H1 (cell line): ENCODE results near the gene TBC1D22B. TPM values are rescaled to one million over a fixed set of nuclear protein-coding genes. Genes with fewer than 3 reads are reported as not detected.

Experiments used
- CTCF ChIA-PET: fragments of 300-600 bp; sonication (Branson Sonifier 250); formaldehyde crosslinking; loops from one replicate; lab custom pipeline; 2021; ENCODE audit not compliant: partially characterized antibody; lab: Charles Lee
- POLR2A ChIA-PET: fragments of 300-600 bp; sonication (Branson Sonifier 250); formaldehyde crosslinking; loops from one replicate; lab custom pipeline; 2021; ENCODE audit warnings: inconsistent platforms; ENCODE audit not compliant: partially characterized antibody; lab: Charles Lee
- DNase-seq, 2 experiments: peaks; one replicate each; pipeline versions ENCODE4 v3.0.0 to v3.0.0-alpha.2; 2010 to 2022; ENCODE audit warnings: low spot score in 2 of 2, low read depth in 1 of 2, mixed read lengths in 1 of 2
- FAIRE-seq: peaks from 2 replicates; lab custom pipeline; 2011; peaks lifted over from hg19 to GRCh38; lab: Jason Lieb, UNC
- H2AFZ ChIP-seq: 2 replicates; pipeline ENCODE4 v1.8.1; 2012; ENCODE audit warnings: low read length, inconsistent platforms
- H2AK5ac ChIP-seq: 2 replicates; pipeline ENCODE4 v1.6.1; 2013; ENCODE audit warnings: low read depth, low read length
- H2BK120ac ChIP-seq: replicated peaks from 2 replicates; pipeline ENCODE3; 2013; ENCODE audit warnings: low read depth, low read length, inconsistent platforms
- H2BK12ac ChIP-seq: 2 replicates; pipeline ENCODE4 v1.6.1; 2013; ENCODE audit warnings: low read depth, low read length
- H2BK15ac ChIP-seq: 2 replicates; pipeline ENCODE4 v1.6.1; 2013; ENCODE audit warnings: low read length
- H2BK20ac ChIP-seq: 2 replicates; pipeline ENCODE4 v1.6.1; 2013; ENCODE audit warnings: low read length
- H2BK5ac ChIP-seq: 2 replicates; pipeline ENCODE4 v1.6.1; 2013; ENCODE audit warnings: low read depth, low read length
- H3K14ac ChIP-seq: 2 replicates; pipeline ENCODE4 v1.6.1; 2013; ENCODE audit warnings: inconsistent platforms; ENCODE audit not compliant: insufficient read length
- H3K18ac ChIP-seq: 2 replicates; pipeline ENCODE4 v1.6.1; 2013; ENCODE audit warnings: low read length; ENCODE audit errors: extremely low read depth
- H3K23ac ChIP-seq: 2 replicates; pipeline ENCODE4 v1.6.1; 2013; ENCODE audit warnings: inconsistent platforms; ENCODE audit not compliant: insufficient read length
- H3K23me2 ChIP-seq: 2 replicates; pipeline ENCODE4 v1.6.1; 2013; ENCODE audit warnings: low read depth, low read length
- H3K27ac ChIP-seq: 2 replicates; pipeline ENCODE4 v1.6.1; 2011; ENCODE audit warnings: low read depth, low read length, inconsistent platforms
- H3K27me3 ChIP-seq, 4 experiments: replicated peaks in 1 of 4; 1 replicate in 1 of 4; 2 replicates in 3 of 4; pipeline versions ENCODE4 v1.6.1 to v1.8.1; 2011 to 2013; ENCODE audit warnings: low read length in 3 of 4, mild to moderate bottlenecking in 3 of 4, inconsistent platforms in 2 of 4, mixed read lengths in 2 of 4, moderate library complexity in 1 of 4; ENCODE audit not compliant: control insufficient read depth in 3 of 4, insufficient read depth in 3 of 4; ENCODE audit errors: extremely low read depth in 1 of 4
- H3K36me3 ChIP-seq, 4 experiments: 2 replicates each; pipeline versions ENCODE4 v1.6.1 to v1.8.1; 2011 to 2013; ENCODE audit warnings: mild to moderate bottlenecking in 4 of 4, low read length in 3 of 4, moderate library complexity in 2 of 4, control low read depth in 1 of 4, inconsistent platforms in 1 of 4; ENCODE audit not compliant: insufficient read depth in 4 of 4, control insufficient read depth in 2 of 4
- H3K4ac ChIP-seq: replicated peaks from 2 replicates; pipeline ENCODE3; 2013; ENCODE audit warnings: low read length, low read depth, mixed read lengths, inconsistent platforms; ENCODE audit not compliant: insufficient read length
- H3K4me1 ChIP-seq, 4 experiments: replicated peaks in 1 of 4; 1 replicate in 1 of 4; 2 replicates in 3 of 4; pipeline versions ENCODE4 v1.6.1 to v1.8.1; 2011 to 2013; ENCODE audit warnings: low read length in 3 of 4, inconsistent platforms in 2 of 4, mixed read lengths in 1 of 4; ENCODE audit not compliant: insufficient read depth in 4 of 4, control insufficient read depth in 3 of 4
- H3K4me2 ChIP-seq, 2 experiments: 2 replicates each; pipeline versions ENCODE4 v1.6.1 to v1.8.1; 2011 to 2013; ENCODE audit warnings: low read depth in 2 of 2, low read length in 2 of 2, control low read depth in 1 of 2, inconsistent platforms in 1 of 2, mild to moderate bottlenecking in 1 of 2; ENCODE audit not compliant: insufficient read depth in 1 of 2
- H3K4me3 ChIP-seq, 4 experiments: fragments of 200-600, 300-600 bp in 1 of 4; sonication (generic), shearing (Covaris generic), sonication (Bioruptor Twin) in 1 of 4; 2 replicates each; pipeline versions ENCODE4 v1.5.1 to v1.8.1; 2011 to 2016; ENCODE audit warnings: low read length in 4 of 4, low read depth in 3 of 4, control low read depth in 2 of 4, inconsistent platforms in 2 of 4, mild to moderate bottlenecking in 2 of 4, mixed read lengths in 1 of 4, moderate library complexity in 1 of 4; ENCODE audit not compliant: insufficient read depth in 2 of 4; ENCODE audit errors: extremely low read depth in 1 of 4
- H3K56ac ChIP-seq: replicated peaks from 2 replicates; pipeline ENCODE3; 2013; ENCODE audit warnings: low read depth, mild to moderate bottlenecking, mixed read lengths, low read length, inconsistent platforms; ENCODE audit not compliant: insufficient read length
- H3K79me1 ChIP-seq: 2 replicates; pipeline ENCODE4 v1.6.1; 2013; ENCODE audit warnings: low read depth, low read length, control low read depth
- H3K79me2 ChIP-seq, 2 experiments: 2 replicates each; pipeline versions ENCODE4 v1.6.1 to v1.8.1; 2012 to 2013; ENCODE audit warnings: low read length in 2 of 2, mild to moderate bottlenecking in 2 of 2, inconsistent platforms in 1 of 2; ENCODE audit not compliant: insufficient read depth in 2 of 2, control insufficient read depth in 1 of 2
- H3K9ac ChIP-seq, 4 experiments: replicated peaks in 1 of 4; 1 replicate in 1 of 4; 2 replicates in 3 of 4; pipeline versions ENCODE4 v1.6.1 to v1.8.1; 2011 to 2013; ENCODE audit warnings: low read depth in 3 of 4, low read length in 3 of 4, control low read depth in 2 of 4, mild to moderate bottlenecking in 2 of 4, moderate library complexity in 2 of 4, inconsistent platforms in 1 of 4; ENCODE audit errors: extremely low read depth in 1 of 4
- H3K9me3 ChIP-seq, 2 experiments: 2 replicates each; pipeline versions ENCODE4 v1.6.1 to v1.8.1; 2012 to 2013; ENCODE audit warnings: mild to moderate bottlenecking in 2 of 2, moderate library complexity in 2 of 2, control low read depth in 1 of 2, inconsistent platforms in 1 of 2, low read depth in 1 of 2, low read length in 1 of 2, mixed read lengths in 1 of 2; ENCODE audit not compliant: insufficient read depth in 2 of 2
- H4K20me1 ChIP-seq, 2 experiments: replicated peaks in 1 of 2; 2 replicates each; pipeline versions ENCODE3 to v1.8.1; 2011 to 2013; ENCODE audit warnings: inconsistent platforms in 2 of 2, low read length in 2 of 2, mild to moderate bottlenecking in 1 of 2; ENCODE audit not compliant: insufficient read depth in 2 of 2, control insufficient read depth in 1 of 2
- H4K5ac ChIP-seq: 2 replicates; pipeline ENCODE4 v1.6.1; 2013; ENCODE audit warnings: low read length, low read depth, mixed read lengths, inconsistent platforms; ENCODE audit not compliant: insufficient read length
- H4K8ac ChIP-seq: 2 replicates; pipeline ENCODE4 v1.8.0; 2013; ENCODE audit warnings: mild to moderate bottlenecking, moderate library complexity, low read length, inconsistent platforms; ENCODE audit not compliant: insufficient read depth; ENCODE audit errors: extremely low read depth
- H4K91ac ChIP-seq: replicated peaks from 2 replicates; pipeline ENCODE3; 2013; ENCODE audit warnings: low read length, mixed read lengths, inconsistent platforms; ENCODE audit not compliant: insufficient read length
- ASH2L ChIP-seq: fragments of 200-600, 300-600 bp; sonication (generic); IDR thresholded peaks from one replicate; pipeline ENCODE4 v1.7.1; 2017; ENCODE audit warnings: low read length
- BRCA1 ChIP-seq: IDR thresholded peaks from 2 replicates; pipeline ENCODE4 v1.6.1; 2012; ENCODE audit warnings: low read depth, low read length, improper control_type of control experiment
- EP300 ChIP-seq, 2 experiments: IDR thresholded peaks; 1 replicate in 1 of 2; 2 replicates in 1 of 2; pipeline ENCODE4 v1.6.1; 2011 to 2012; ENCODE audit warnings: low read depth in 2 of 2, low read length in 2 of 2, mild to moderate bottlenecking in 2 of 2, borderline replicate concordance in 1 of 2, inconsistent platforms in 1 of 2, moderate library complexity in 1 of 2
- EZH2 ChIP-seq: fragments of 200-600 bp; sonication (generic); IDR thresholded peaks from 2 replicates; pipeline ENCODE4 v1.7.1; 2012; ENCODE audit warnings: low read depth, mild to moderate bottlenecking, moderate library complexity, low read length, inconsistent platforms; ENCODE audit not compliant: severe bottlenecking
- GABPA ChIP-seq: IDR thresholded peaks from 2 replicates; pipeline ENCODE4 v1.6.1; 2011; ENCODE audit warnings: mild to moderate bottlenecking, low read length, moderate library complexity, borderline replicate concordance; ENCODE audit not compliant: insufficient read depth
- NANOG ChIP-seq: IDR thresholded peaks from 2 replicates; pipeline ENCODE4 v1.6.1; 2011; ENCODE audit warnings: low read length, low read depth, mild to moderate bottlenecking, inconsistent platforms; ENCODE audit not compliant: insufficient read depth, poor library complexity, severe bottlenecking
- POLR2AphosphoS5 ChIP-seq: IDR thresholded peaks from 2 replicates; pipeline ENCODE4 v1.6.1; 2011; ENCODE audit warnings: low read depth, low read length
- POU5F1 ChIP-seq: IDR thresholded peaks from 2 replicates; pipeline ENCODE4 v1.6.1; 2011; ENCODE audit warnings: low read depth, mild to moderate bottlenecking, low read length, moderate library complexity
- RBBP5 ChIP-seq: IDR thresholded peaks from 2 replicates; pipeline ENCODE4 v1.7.1; 2012; ENCODE audit warnings: low read depth, mild to moderate bottlenecking, inconsistent platforms, low read length, moderate library complexity, borderline replicate concordance
- TAF7 ChIP-seq: optimal IDR thresholded peaks from 2 replicates; pipeline ENCODE3; 2011; ENCODE audit warnings: low read depth, mild to moderate bottlenecking, inconsistent platforms, low read length, moderate library complexity, borderline replicate concordance
- TBP ChIP-seq: IDR thresholded peaks from 2 replicates; pipeline ENCODE4 v1.6.1; 2011; ENCODE audit warnings: low read depth, low read length, improper control_type of control experiment
- WGBS, 2 experiments: shearing (Covaris generic) in 1 of 2; methylation state at CpG; one replicate each; pipeline versions ENCODE4 v1.1.6 to v1.1.7; 2013 to 2015; ENCODE audit warnings: low lambda C conversion rate in 2 of 2, mixed read lengths in 2 of 2, inconsistent platforms in 1 of 2, low coverage in 1 of 2, missing lambda C conversion rate in 1 of 2; ENCODE audit not compliant: insufficient replicate concordance in 2 of 2, insufficient coverage in 1 of 2, insufficient read length in 1 of 2; ENCODE audit errors: extremely low coverage in 1 of 2, missing lambda C conversion rate in 1 of 2; 5-methylcytosine and 5-hydroxymethylcytosine counted together
- polyA plus RNA-seq, 7 experiments: library from polyadenylated mRNA; depleted of rRNA in 3 of 7; stranded (reverse) in 5 of 7; unstranded in 2 of 7; fragments of >200 nt in 5 of 7; fragments of 200-250 nt in 2 of 7; gene quantifications; 1 replicate in 5 of 7; 2 replicates in 1 of 7; 4 replicates in 1 of 7; pipeline versions ENCODE4 v1.2.1 to v1.2.3, GENCODE V29; 2011 to 2013; ENCODE audit warnings: missing spikeins in 2 of 7, mixed read lengths in 2 of 7
- total RNA-seq: library from RNA; stranded (reverse); fragmentation: NEBNext Ultra II Directional; extraction: Animal tissue kit (Norgen Biotek cat#: 25700); gene quantifications from 2 replicates; pipeline ENCODE4 v1.2.1, GENCODE V29; 2021
- TF ChIP-seq, protein P1 (sequence below): IDR thresholded peaks from 2 replicates; pipeline ENCODE4 v1.6.1; 2012; ENCODE audit warnings: inconsistent platforms

The TBC1D22B gene
- total and polyA plus RNA-seq, 2 of the 8 experiments (the other 6 are each of a cell fraction or from before 2014, with no cell fraction given), result 10.1 to 17.4 TPM

DNA sequence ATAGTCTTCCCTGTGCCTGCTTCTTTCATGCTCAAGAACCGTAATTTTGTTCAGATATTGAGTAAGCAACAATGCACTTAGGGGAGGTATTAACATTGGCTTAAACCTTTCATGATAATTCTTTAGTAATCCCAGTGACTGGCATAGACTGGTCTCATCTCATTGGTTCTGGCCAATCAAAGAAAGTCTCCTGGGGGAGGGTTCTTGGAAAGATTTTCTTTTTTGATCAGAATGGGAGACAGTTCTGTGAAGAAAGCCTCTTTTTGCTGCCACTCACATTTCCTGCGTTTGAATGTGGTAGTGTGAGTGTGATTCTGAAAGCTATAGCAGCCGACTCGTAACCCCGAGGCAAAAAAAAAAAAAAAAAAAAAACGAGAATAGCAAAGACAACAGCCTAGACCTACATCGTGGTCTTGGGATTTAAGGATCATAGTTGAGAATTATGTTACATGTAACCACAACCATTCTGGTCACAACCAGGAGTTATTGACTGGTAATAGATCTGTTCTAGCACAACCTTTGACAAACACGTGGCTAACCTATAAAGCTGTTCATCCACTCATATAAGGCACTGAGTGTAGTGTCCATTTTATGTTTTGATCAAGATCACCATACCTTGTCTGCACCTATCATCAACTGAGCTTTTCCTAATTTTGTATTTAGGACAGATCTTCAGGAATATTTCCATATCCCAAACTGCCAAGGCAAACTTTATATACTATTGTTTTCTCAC, 15.4 kb downstream of the TBC1D22B start:
- H3K56ac ChIP-seq, result no peak overlapping the region
- FAIRE-seq (no peak), DNase-seq (no peak)
- H4K5ac ChIP-seq, result no peak overlapping the region
- no peaks in the 10 kb centered on the region for H3K27me3 ChIP-seq
- no peak overlapping the region for H2BK20ac ChIP-seq
- no peak overlapping the region for H2BK5ac ChIP-seq
- H2BK120ac ChIP-seq, result no peak overlapping the region
- H3K36me3 ChIP-seq, result peaks cover 0 to 8% (median 0%) of the 10 kb centered on the region in 4 experiments; a peak in 2 of 8 replicates
- no peak overlapping the region for H2BK15ac ChIP-seq
- H3K23me2 ChIP-seq, result no peaks in the 10 kb centered on the region
- H3K18ac ChIP-seq, result no peak overlapping the region
- no peak overlapping the region for H3K23ac ChIP-seq
- no peak overlapping the region for H3K27ac ChIP-seq
- H3K4me2 ChIP-seq, result no peak overlapping the region
- WGBS, 2 experiments, result 79% methylated on average over 8 of the region's 8 CpGs; no CpG with 5 or more reads in 1 of the 2 experiments
- ChIA-PET CTCF (interaction anchor here (0.5 to 1.0 kb wide), 2 partner anchors 180 to 381 kb away, joined by 3 read pairs; no protein-coding TSS in a partner anchor), POLR2A (no interaction called here)
- peaks cover 0 to 22% of the 10 kb centered on the region in 2 experiments; a peak in 2 of 4 replicates for H3K79me2 ChIP-seq
- H3K4me3 ChIP-seq, result no peak overlapping the region
- no peaks in the 10 kb centered on the region; a peak in 1 of 7 replicates for H3K4me1 ChIP-seq
- H4K20me1 ChIP-seq, result peaks cover 2% of the 10 kb centered on the region in 2 experiments
- H3K9me3 ChIP-seq, result no peaks in the 10 kb centered on the region
- H2BK12ac ChIP-seq, result no peak overlapping the region
- no peak overlapping the region for H3K9ac ChIP-seq
- H4K8ac ChIP-seq, result no peak overlapping the region
- H3K79me1 ChIP-seq, result no peaks in the 10 kb centered on the region; the same call in 1 of the 2 replicates
- H3K14ac ChIP-seq, result no peak overlapping the region
- H3K4ac ChIP-seq, result no peak overlapping the region
- H2AK5ac ChIP-seq, result no peak overlapping the region
- no peak overlapping the region for H2AFZ ChIP-seq
- no peak overlapping the region for H4K91ac ChIP-seq
- no peak for TF ChIP-seq BRCA1
- no peak for TF ChIP-seq TAF7
- no peak for TF ChIP-seq ASH2L
- no peak for TF ChIP-seq GABPA
- no peak for TF ChIP-seq NANOG
- no peak for TF ChIP-seq EZH2
- no peak for TF ChIP-seq POLR2AphosphoS5
- TF ChIP-seq, protein P1, sequence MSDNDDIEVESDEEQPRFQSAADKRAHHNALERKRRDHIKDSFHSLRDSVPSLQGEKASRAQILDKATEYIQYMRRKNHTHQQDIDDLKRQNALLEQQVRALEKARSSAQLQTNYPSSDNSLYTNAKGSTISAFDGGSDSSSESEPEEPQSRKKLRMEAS, result no peak
- TF ChIP-seq RBBP5, result no peak
- no peak for TF ChIP-seq POU5F1
- no peak for TF ChIP-seq EP300 (IDR thresholded peaks at IDR 0.05; ENCODE audit: borderline replicate concordance in 1 of 2, low read depth in 2 of 2, low read length in 2 of 2)
- no peak for TF ChIP-seq TBP
